NCI-H1092 treated with DMSO at 0.1 percent for 48 hours (cell line): ENCODE results near the gene CHRM1.

Experiments used
- DNase-seq: peaks from one replicate; lab custom pipeline; 2025; lab: John Stamatoyannopoulos, UW

The CHRM1 gene

DNA sequence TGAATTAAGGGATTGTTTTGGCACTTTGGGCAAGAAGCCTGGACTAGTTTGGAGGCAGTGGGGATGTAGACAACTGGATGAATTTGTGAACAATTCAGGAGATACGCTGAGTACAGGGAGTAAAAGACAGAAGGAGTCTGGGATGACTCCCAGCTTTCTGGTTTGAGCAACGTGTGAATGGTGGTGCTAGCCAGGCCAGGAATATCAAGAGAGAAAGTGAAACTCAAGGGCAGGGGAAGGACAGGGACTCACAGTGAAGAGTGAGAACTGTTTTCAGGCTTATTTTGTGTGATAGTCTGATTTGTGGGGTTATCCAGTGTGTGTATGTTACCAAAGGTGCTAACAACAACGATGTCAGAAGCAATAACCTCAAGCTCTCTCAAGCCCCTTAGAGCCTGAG, 15.9 kb downstream of the CHRM1 start:
- DNase-seq = no peak

DNA sequence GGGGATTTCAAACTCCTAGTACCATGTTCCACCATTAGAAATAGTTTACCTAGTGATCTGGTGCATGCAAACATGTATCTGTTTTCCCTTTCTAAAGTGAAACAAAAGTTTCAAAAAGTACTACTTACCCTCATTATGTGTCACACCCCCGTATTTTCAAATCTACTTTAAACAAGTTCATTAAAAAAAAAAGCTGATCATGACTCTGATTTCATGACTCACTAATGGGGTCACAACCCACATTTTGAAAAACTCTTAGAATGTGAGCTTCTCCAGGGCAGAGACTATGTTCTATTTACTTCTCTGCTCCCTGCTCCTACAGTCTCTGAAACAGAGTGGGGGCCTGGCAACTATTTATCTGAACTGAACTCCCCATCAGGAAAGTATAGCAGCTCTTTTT, 18.2 kb downstream of the CHRM1 start:
- no peak for DNase-seq

GRCh38 chr11:62898027-62898426, 23.1 kb downstream of the CHRM1 start:
- DNase-seq = no peak

DNA sequence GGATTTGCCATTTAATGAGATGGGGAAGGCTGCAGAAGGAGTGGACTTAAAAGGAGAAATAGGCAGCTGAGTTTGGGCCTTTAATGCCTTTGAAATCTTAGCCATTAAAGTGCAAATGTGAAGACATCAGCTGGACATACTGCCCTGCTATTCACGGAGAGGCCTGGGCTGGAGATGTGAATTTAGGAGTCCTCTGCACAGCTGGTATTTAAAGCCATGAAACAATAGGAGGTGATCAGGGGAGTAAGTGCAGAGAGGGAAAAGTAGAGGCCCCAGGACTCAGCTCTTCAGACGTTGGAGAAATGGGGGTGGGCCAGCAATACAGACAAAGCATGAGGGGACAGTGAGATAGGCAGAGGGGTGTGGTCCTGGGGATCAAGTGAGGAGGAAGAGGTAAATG, 23.9 kb downstream of the CHRM1 start:
- no peak for DNase-seq

GRCh38 chr11:62896049-62896448, 25.1 kb downstream of the CHRM1 start:
- DNase-seq = no peak

DNA sequence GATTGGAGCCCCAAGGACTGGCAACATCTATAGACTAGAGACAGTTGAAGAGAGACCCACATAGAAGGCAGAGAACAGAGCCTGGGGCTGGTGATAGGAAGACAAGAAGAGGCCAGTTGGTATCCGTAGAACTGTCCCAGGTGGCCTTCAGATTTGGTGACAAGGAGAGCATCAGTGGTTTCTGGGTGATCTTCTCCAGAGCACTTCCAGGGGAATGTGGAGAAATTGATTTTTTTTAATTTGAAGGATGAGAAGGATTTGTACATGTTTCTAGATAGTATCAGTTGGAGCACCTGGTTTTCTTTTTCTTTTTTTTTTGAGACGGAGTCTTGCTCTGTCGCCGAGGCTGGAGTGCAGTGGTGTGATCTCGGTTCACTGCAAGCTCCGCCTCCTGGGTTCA, 25.7 kb downstream of the CHRM1 start:
- DNase-seq = no peak

- no peak for DNase-seq
Observed at GRCh38 chr11:62892077-62892922, 28.9 kb downstream of the CHRM1 start.

- no peak for DNase-seq
Observed at GRCh38 chr11:62889484-62890437, 31.4 kb downstream of the CHRM1 start.

GRCh38 chr11:62889126-62889483, 32.1 kb downstream of the CHRM1 start:
- DNase-seq = no peak

DNA sequence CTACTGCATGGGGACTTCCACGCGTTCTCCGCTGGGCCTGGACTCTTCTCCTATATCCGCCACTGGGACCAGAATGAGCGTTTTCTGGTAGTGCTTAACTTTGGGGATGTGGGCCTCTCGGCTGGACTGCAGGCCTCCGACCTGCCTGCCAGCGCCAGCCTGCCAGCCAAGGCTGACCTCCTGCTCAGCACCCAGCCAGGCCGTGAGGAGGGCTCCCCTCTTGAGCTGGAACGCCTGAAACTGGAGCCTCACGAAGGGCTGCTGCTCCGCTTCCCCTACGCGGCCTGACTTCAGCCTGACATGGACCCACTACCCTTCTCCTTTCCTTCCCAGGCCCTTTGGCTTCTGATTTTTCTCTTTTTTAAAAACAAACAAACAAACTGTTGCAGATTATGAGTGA, 32.8 kb downstream of the CHRM1 start:
- no peak for DNase-seq

GRCh38 chr11:62885137-62885750, 35.9 kb downstream of the CHRM1 start:
- DNase-seq = no peak

DNA sequence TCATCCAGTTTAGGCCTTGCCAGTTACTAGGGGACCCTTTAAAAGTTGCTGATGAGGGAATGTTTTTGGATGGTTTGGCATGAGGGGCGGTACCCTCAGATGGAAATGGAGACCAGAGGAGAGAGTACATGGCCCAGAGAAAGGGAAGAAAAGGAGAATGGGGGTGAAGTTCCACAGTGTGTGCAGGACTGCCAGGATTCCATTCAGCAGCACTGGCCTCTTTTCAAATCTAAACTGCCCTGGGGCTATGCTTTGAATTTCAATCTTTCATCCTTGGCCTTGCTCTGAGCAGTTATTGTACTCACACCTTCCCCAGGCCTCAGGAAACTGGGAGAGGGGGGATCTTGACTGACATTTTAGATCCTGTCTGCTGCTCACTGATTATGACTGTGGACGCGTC, 37.5 kb downstream of the CHRM1 start:
- no peak for DNase-seq

- DNase-seq = no peak
Observed at GRCh38 chr11:62882788-62883501, 38.2 kb downstream of the CHRM1 start.

- no peak for DNase-seq
Observed at GRCh38 chr11:62882431-62882749, 38.8 kb downstream of the CHRM1 start.

GRCh38 chr11:62881579-62882430, 39.4 kb downstream of the CHRM1 start:
- DNase-seq = peak; percentile 80

DNA sequence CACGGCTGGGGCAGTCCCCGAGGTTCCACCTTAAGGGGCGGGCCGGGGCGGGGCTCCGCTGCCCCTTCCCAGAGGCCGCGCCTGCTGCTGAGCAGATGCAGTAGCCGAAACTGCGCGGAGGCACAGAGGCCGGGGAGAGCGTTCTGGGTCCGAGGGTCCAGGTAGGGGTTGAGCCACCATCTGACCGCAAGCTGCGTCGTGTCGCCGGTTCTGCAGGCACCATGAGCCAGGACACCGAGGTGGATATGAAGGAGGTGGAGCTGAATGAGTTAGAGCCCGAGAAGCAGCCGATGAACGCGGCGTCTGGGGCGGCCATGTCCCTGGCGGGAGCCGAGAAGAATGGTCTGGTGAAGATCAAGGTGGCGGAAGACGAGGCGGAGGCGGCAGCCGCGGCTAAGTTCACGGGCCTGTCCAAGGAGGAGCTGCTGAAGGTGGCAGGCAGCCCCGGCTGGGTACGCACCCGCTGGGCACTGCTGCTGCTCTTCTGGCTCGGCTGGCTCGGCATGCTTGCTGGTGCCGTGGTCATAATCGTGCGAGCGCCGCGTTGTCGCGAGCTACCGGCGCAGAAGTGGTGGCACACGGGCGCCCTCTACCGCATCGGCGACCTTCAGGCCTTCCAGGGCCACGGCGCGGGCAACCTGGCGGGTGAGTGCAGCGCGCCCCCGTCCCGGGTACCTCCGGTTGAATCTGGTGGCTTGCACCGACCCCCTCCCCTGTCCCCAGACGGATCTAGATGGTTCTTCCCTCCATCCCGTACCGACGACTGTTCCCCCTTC, 40.2 kb downstream of the CHRM1 start, which contains the start of gene SLC3A2:
Gene SLC3A2, plus strand, starts transcription at position 94 of the 776 bp plus-strand sequence. Its CDS starts 128 bp downstream, at position 222.
- DNase-seq = peak; percentile 85

DNA sequence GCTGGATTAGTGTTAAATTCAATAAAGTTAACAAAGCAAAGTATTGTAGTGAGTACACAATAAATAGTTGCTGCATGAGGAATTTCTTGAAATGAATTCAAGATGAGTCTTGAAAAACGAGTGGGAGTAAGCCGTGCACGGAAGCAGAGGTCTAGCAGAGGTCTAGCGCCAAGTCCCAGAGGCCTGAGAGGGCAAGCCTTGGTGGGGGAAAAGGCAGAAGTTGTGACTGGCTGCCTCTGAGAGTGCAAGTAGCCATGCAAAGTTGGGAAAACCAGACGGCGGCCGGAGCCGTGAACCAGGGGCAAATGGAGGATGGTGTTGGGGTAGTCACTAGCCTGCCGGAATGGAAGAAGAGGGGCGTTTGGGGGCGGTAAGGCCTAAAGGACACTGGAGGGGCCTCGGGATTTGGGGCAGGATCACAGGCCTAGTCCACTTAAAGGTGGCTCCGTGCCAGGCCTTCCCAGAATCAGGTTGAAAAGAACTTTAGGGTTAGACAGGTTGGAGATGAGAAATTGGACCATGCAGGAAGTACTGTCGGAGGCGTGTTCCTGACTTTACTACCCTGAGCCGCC, 40.8 kb downstream of the CHRM1 start:
- no peak for DNase-seq

DNA sequence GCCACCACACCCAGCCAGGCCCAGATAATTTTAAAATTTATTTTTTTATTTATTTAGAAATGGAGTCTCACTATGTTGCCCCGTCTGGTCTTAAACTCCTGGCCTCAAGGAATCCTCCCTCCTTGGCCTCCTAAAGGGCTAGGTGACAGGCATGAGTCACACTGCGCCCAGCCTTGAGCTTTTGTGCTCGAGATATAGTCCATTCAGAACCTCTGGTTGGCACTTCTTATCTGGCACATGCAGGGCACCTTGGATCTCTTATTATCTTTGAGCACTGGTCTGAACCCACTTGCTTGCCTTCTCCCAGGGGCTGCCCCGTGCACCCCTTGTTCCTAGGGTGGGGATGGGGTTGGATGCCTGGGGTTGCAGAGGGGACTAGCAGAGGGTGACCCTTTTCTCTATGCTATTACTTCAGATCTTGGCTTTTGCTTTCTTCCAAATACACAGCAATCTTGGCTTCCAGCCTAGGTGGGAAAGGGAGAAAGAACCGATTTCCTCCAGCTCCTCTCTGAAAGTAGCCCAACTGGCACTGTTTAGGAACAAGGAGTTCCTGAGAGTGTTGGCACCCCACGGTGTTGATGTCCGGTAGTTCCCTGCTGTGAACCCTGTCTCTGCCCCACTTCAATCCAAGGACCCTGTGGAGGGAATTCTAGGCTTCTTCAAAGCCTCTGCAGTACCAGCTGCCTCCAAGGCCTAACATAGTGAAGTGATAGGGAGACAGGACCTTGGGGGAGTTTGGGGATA, 41.8 kb downstream of the CHRM1 start:
- DNase-seq = no peak

- no peak for DNase-seq
Observed at GRCh38 chr11:62876712-62877111, 44.5 kb downstream of the CHRM1 start.
